Breast epithelium (tissue), 4 donors: ENCODE measurements around the gene INPPL1. TPM values are rescaled to one million over a fixed set of nuclear protein-coding genes. Genes with fewer than 3 reads are reported as not detected.
A peak's percentile ranks its signal among the peaks of the same experiment; 100 is the strongest.

Experiments
- DNase-seq, 2 donors: peaks; one replicate each; pipeline ENCODE4 v3.0.0-alpha.2; 2019; ENCODE audit warnings: low spot score in 2 of 2
- H3K27ac ChIP-seq, 2 donors: fragments of 200-600 bp; sonication (generic) in 1 of 2; one replicate each; pipeline ENCODE4 v1.5.1; 2016 to 2019; ENCODE audit warnings: mild to moderate bottlenecking in 1 of 2
- H3K27me3 ChIP-seq, 2 donors: fragments of 200-600 bp; sonication (generic) in 1 of 2; one replicate each; pipeline versions ENCODE4 v1.5.1 to v1.6.0; 2017 to 2019; ENCODE audit warnings: control low read depth in 1 of 2, mild to moderate bottlenecking in 1 of 2
- H3K36me3 ChIP-seq: fragments of 200-600 bp; one replicate; pipeline ENCODE4 v1.5.1; 2019
- H3K4me1 ChIP-seq, 2 donors: fragments of 200-600 bp; sonication (generic); one replicate each; pipeline ENCODE4 v1.5.1; 2016 to 2019; ENCODE audit warnings: control low read depth in 1 of 2
- H3K4me3 ChIP-seq, 3 donors: fragments of 200-600 bp; sonication (generic); 1 replicate in 2 of 3; 2 replicates in 1 of 3; pipeline ENCODE4 v1.5.1; 2016 to 2019; ENCODE audit warnings: mild to moderate bottlenecking in 3 of 3, moderate library complexity in 2 of 3
- H3K9me3 ChIP-seq, 2 donors: fragments of 200-600 bp; sonication (generic) in 1 of 2; one replicate each; pipeline ENCODE4 v1.5.1; 2016 to 2019; ENCODE audit warnings: control low read depth in 1 of 2
- POLR2A ChIP-seq: fragments of 450-650 bp; IDR thresholded peaks from one replicate; pipeline ENCODE4 v1.6.1; 2016; ENCODE audit warnings: antibody characterized with exemption, mild to moderate bottlenecking, moderate library complexity
- POLR2AphosphoS5 ChIP-seq, 3 donors: sonication (generic); formaldehyde crosslinking; IDR thresholded peaks; one replicate each; pipeline ENCODE4 v1.6.1; 2017; ENCODE audit warnings: antibody characterized with exemption in 3 of 3
- intact Hi-C: fragments of 100-400 bp; cut with DNase I; formaldehyde crosslinking; loops from one replicate; pipeline ENCODE4 v1.15.1; 2023; ENCODE audit warnings: low total_unique reads
- total RNA-seq, 3 donors: library from RNA; depleted of rRNA; stranded (reverse); fragments of >200 nt; gene quantifications; one replicate each; pipeline ENCODE4 v1.1.0, GENCODE V29; 2016
- TF ChIP-seq, protein P1 (sequence below), 3 donors: fragments of 450-650 bp; IDR thresholded peaks; one replicate each; pipeline ENCODE4 v1.5.1; 2016 to 2017; ENCODE audit warnings: antibody characterized with exemption in 3 of 3, mild to moderate bottlenecking in 3 of 3, moderate library complexity in 3 of 3

The INPPL1 gene
- total RNA-seq, 3 donors from 2014 or later = 47.2 to 91.8 (median 73.1) TPM

DNA sequence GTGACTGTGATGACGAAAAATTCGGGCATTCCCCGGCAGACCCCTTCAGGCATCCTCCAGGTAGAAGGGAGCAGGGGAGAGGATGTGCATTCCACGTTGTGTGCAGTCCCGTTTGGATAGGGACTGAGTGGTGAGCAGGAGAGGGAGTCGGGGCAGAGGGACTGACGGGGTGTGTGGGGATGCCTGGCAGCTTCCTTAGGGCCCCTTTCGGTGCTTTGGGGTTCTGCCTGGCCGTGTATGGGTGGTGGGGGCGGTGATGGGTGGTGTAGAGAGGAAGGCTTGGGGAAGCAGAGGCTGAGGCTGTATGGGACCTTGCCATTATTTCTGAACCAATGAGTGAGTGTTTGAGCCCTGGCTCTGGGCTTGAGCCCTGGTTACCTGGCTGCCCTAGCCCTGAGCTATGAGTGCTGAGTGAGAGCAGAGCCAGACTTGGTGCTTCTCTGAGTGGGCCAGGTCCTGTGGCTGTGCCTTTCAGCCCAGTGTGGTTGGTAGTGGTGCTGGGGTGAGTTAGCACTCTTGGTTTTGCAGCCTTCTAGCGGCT, 914 bp downstream of the INPPL1 start:
- Histone ChIP-seq H3K27ac (peak overlapping the region; percentile 95 to 98), H3K9me3 (no peaks in the 10 kb centered on the region), H3K4me1 (peaks cover 7 to 17% of the 10 kb centered on the region in 2 donors), H3K27me3 (no peaks in the 10 kb centered on the region), H3K4me3 (peak overlapping the region; percentile 81 to 88 (median 84)), H3K36me3 (peaks cover 3% of the 10 kb centered on the region)
- DNase-seq = peak in 1 of 2 donors; percentile 18
- TF ChIP-seq, protein P1, sequence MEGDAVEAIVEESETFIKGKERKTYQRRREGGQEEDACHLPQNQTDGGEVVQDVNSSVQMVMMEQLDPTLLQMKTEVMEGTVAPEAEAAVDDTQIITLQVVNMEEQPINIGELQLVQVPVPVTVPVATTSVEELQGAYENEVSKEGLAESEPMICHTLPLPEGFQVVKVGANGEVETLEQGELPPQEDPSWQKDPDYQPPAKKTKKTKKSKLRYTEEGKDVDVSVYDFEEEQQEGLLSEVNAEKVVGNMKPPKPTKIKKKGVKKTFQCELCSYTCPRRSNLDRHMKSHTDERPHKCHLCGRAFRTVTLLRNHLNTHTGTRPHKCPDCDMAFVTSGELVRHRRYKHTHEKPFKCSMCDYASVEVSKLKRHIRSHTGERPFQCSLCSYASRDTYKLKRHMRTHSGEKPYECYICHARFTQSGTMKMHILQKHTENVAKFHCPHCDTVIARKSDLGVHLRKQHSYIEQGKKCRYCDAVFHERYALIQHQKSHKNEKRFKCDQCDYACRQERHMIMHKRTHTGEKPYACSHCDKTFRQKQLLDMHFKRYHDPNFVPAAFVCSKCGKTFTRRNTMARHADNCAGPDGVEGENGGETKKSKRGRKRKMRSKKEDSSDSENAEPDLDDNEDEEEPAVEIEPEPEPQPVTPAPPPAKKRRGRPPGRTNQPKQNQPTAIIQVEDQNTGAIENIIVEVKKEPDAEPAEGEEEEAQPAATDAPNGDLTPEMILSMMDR (IDR thresholded peaks at IDR 0.05) = no peak
- TF ChIP-seq POLR2A = no peak
- no peak for TF ChIP-seq POLR2AphosphoS5 (IDR thresholded peaks at IDR 0.05)
- intact Hi-C loops = no loop called here

DNA sequence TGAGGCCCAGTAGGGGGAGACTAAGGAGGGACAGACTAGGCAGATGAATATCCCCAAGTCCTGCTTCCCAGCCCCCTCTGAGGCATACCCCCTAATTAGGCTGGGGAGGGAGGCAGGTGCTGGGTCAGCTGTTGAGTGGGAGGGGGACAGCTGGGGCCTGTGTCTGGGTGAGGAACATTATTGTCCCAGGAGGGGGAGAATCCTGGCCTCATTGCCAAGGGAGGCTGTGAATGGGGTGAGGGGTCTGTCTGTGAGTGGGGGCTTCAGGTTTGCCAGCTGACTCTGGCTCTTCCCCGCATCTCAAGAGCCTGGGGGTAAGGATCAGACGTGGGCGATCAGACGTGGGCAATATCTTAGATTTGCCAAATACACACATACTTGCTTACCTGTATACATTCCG, 2.1 kb downstream of the INPPL1 start:
- H3K27ac ChIP-seq = peak overlapping the region; percentile 23 to 55
- no peak overlapping the region for H3K4me3 ChIP-seq
- H3K4me1 ChIP-seq = peaks cover 7 to 17% of the 10 kb centered on the region in 2 donors
- DNase-seq = peak; percentile 14 to 47
- intact Hi-C loops = no loop called here
- no peak for TF ChIP-seq POLR2AphosphoS5 (IDR thresholded peaks at IDR 0.05)
- no peak for TF ChIP-seq POLR2A
- TF ChIP-seq, protein P1 (IDR thresholded peaks at IDR 0.05) = no peak
- no peaks in the 10 kb centered on the region for H3K27me3 ChIP-seq
- no peaks in the 10 kb centered on the region for H3K9me3 ChIP-seq
- peaks cover 5% of the 10 kb centered on the region for H3K36me3 ChIP-seq

DNA sequence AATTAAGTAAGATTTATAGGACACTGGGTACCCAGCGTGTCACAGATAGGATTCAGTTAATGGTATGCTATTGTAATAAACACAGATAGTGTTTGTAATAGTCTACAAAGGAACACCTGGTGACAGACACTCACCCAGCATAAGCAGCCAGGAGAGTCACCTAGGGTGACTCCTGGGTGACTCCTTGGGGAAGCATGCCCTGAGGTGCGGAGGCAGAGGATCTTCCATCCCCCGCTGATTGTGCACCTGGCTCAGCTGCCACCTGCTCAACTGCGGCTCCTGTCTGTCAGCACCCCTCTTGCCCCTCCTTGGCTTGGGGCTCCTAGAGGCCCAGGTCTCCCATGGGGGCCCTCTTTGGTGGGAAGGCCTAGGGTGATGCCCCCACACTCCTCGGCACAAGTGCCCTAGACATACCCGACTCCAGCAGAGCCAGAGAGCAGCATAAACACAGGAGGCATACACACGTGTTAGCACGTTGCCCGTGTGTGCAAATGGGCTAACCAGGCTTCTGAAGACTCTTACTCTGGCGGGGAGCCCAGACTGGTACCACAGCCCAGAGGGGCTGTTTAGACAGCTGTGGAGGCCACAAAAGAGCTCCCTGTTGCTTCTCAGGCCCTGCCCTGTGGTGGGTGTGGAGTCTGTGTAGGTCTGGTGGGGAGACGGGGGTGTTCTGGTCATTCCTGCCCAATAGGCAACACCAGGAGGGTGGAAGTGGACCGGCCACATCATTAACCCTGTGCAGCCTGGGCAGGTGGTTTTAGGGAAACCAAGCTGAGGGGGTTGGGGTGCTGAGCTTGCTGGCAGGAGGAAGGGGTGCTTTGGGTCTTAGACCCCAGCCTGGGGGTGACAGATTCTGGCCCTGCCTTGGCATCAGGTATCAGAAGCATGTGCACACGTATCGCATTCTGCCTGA, 3.0 kb downstream of the INPPL1 start:
- Histone ChIP-seq H3K9me3 (no peaks in the 10 kb centered on the region), H3K4me1 (peaks cover 7 to 17% of the 10 kb centered on the region in 2 donors), H3K36me3 (peaks cover 5% of the 10 kb centered on the region), H3K27ac (peak overlapping the region; percentile 32 to 55), H3K4me3 (peak overlapping the region in 1 of 3 donors; percentile 8), H3K27me3 (no peaks in the 10 kb centered on the region)
- TF ChIP-seq POLR2A = no peak
- TF ChIP-seq, protein P1 (IDR thresholded peaks at IDR 0.05) = no peak
- peak in 1 of 2 donors; percentile 25 for DNase-seq
- intact Hi-C loops = no loop called here

DNA sequence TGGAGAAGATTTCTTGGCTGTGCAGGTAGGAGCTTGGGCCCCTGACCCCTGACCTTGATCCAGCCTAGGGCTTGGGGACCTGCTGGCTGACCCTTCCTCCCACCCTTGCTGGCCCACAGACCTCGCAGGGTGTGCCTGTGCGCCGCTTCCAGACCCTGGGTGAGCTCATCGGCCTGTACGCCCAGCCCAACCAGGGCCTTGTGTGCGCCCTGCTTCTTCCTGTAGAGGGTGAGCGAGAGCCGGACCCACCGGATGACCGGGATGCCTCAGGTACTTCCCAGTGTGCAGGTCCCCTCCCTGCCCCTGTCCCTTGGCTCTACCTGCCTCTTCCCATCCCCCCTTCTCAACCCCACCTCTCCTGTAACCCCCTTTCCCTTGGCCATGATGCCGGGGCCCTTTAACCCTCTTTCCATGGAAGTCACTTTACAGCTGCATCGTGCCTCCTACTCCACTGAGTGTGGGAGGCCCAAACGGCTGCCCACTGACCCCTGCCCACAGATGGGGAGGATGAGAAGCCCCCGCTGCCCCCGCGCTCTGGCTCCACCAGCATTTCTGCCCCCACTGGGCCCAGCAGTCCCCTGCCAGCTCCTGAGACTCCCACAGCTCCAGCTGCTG, 3.8 kb downstream of the INPPL1 start:
- peak; percentile 12 to 24 for DNase-seq
- Histone ChIP-seq H3K27ac (peak overlapping the region; percentile 32 to 41), H3K36me3 (peaks cover 5% of the 10 kb centered on the region), H3K4me1 (peaks cover 7 to 17% of the 10 kb centered on the region in 2 donors), H3K27me3 (no peaks in the 10 kb centered on the region), H3K4me3 (peak overlapping the region in 1 of 3 donors; percentile 8), H3K9me3 (no peaks in the 10 kb centered on the region)
- TF ChIP-seq POLR2A (no peak), POLR2AphosphoS5 (IDR thresholded peaks at IDR 0.05) (no peak)
- TF ChIP-seq, protein P1 (IDR thresholded peaks at IDR 0.05) = no peak
- intact Hi-C loops = no loop called here
